Parathyroid adenoma (tissue), 2 donors: ENCODE measurements around the gene EXOC4.

Experiments
- H2AFZ ChIP-seq: fragments of 300-600 bp; sonication (generic); one replicate; pipeline ENCODE4 v1.7.0; 2017; ENCODE audit warnings: antibody characterized with exemption, mild to moderate bottlenecking
- H3K27ac ChIP-seq: fragments of 300-600 bp; sonication (generic); one replicate; pipeline ENCODE4 v1.7.0; 2017
- H3K27me3 ChIP-seq: fragments of 300-600 bp; sonication (generic); one replicate; pipeline ENCODE4 v1.7.0; 2017; ENCODE audit warnings: low read length; ENCODE audit not compliant: control insufficient read depth, insufficient read depth
- H3K36me3 ChIP-seq: fragments of 300-600 bp; sonication (generic); one replicate; pipeline ENCODE4 v1.7.0; 2017; ENCODE audit warnings: low read length; ENCODE audit not compliant: control insufficient read depth, insufficient read depth
- H3K4me1 ChIP-seq: fragments of 300-600 bp; sonication (generic); one replicate; pipeline ENCODE4 v1.7.0; 2017; ENCODE audit warnings: control low read depth
- H3K4me2 ChIP-seq: fragments of 300-600 bp; sonication (generic); one replicate; pipeline ENCODE4 v1.7.0; 2017; ENCODE audit warnings: low read length
- H3K4me3 ChIP-seq: fragments of 300-600 bp; sonication (generic); one replicate; pipeline ENCODE4 v1.7.0; 2017; ENCODE audit warnings: low read depth, low read length
- H3K79me2 ChIP-seq: fragments of 300-600 bp; sonication (generic); one replicate; pipeline ENCODE4 v1.7.0; 2017; ENCODE audit warnings: control low read depth
- H3K9ac ChIP-seq: fragments of 300-600 bp; sonication (generic); one replicate; pipeline ENCODE4 v1.7.0; 2017; ENCODE audit warnings: mild to moderate bottlenecking
- H3K9me3 ChIP-seq: fragments of 300-600 bp; sonication (generic); one replicate; pipeline ENCODE4 v1.7.0; 2017; ENCODE audit warnings: low read length; ENCODE audit not compliant: control insufficient read depth
- CTCF ChIP-seq: fragments of 300-600 bp; sonication (generic); IDR thresholded peaks from one replicate; pipeline ENCODE4 v1.7.0; 2017; ENCODE audit warnings: antibody characterized with exemption, mild to moderate bottlenecking
- donor health status: primary hyperparathyroidism.

Gene EXOC4

GRCh38 chr7:133753513-133753912, 500.6 kb downstream of the EXOC4 start:
- no peaks in the 10 kb centered on the region for H3K79me2 ChIP-seq
- no peak for TF ChIP-seq CTCF
- H2AFZ ChIP-seq, result no peak overlapping the region
- H3K4me3 ChIP-seq, result no peak overlapping the region
- no peak overlapping the region for H3K4me2 ChIP-seq
- no peak overlapping the region for H3K27ac ChIP-seq
- no peaks in the 10 kb centered on the region for H3K36me3 ChIP-seq
- peaks cover 4% of the 10 kb centered on the region for H3K4me1 ChIP-seq
- no peak overlapping the region for H3K9ac ChIP-seq
- no peaks in the 10 kb centered on the region for H3K9me3 ChIP-seq
- H3K27me3 ChIP-seq, result no peaks in the 10 kb centered on the region

GRCh38 chr7:133754708-133755107, 501.8 kb downstream of the EXOC4 start:
- H3K9me3 ChIP-seq, result no peaks in the 10 kb centered on the region
- no peak overlapping the region for H2AFZ ChIP-seq
- H3K79me2 ChIP-seq, result no peaks in the 10 kb centered on the region
- H3K36me3 ChIP-seq, result no peaks in the 10 kb centered on the region
- no peak overlapping the region for H3K4me3 ChIP-seq
- no peak overlapping the region for H3K4me2 ChIP-seq
- H3K27ac ChIP-seq, result no peak overlapping the region
- no peak for TF ChIP-seq CTCF
- H3K27me3 ChIP-seq, result no peaks in the 10 kb centered on the region
- no peak overlapping the region for H3K9ac ChIP-seq
- H3K4me1 ChIP-seq, result no peaks in the 10 kb centered on the region

- no peaks in the 10 kb centered on the region for H3K4me1 ChIP-seq
- H3K9ac ChIP-seq, result no peak overlapping the region
- no peak overlapping the region for H3K27ac ChIP-seq
- no peaks in the 10 kb centered on the region for H3K9me3 ChIP-seq
- no peak overlapping the region for H2AFZ ChIP-seq
- H3K4me2 ChIP-seq, result no peak overlapping the region
- no peaks in the 10 kb centered on the region for H3K27me3 ChIP-seq
- no peak for TF ChIP-seq CTCF
- H3K79me2 ChIP-seq, result no peaks in the 10 kb centered on the region
- no peaks in the 10 kb centered on the region for H3K36me3 ChIP-seq
- H3K4me3 ChIP-seq, result no peak overlapping the region
These were observed 503.0 kb downstream of the EXOC4 start for GRCh38 chr7:133755901-133756300.

GRCh38 chr7:133761443-133761842, 508.6 kb downstream of the EXOC4 start:
- Histone ChIP-seq H3K36me3 (no peaks in the 10 kb centered on the region), H2AFZ (no peak overlapping the region), H3K27me3 (no peaks in the 10 kb centered on the region), H3K79me2 (no peaks in the 10 kb centered on the region), H3K27ac (no peak overlapping the region), H3K9me3 (no peaks in the 10 kb centered on the region), H3K4me2 (no peak overlapping the region), H3K4me3 (no peak overlapping the region), H3K4me1 (no peaks in the 10 kb centered on the region), H3K9ac (no peak overlapping the region)
- no peak for TF ChIP-seq CTCF

- no peak overlapping the region for H3K27ac ChIP-seq
- H3K9ac ChIP-seq, result no peak overlapping the region
- no peaks in the 10 kb centered on the region for H3K9me3 ChIP-seq
- no peaks in the 10 kb centered on the region for H3K27me3 ChIP-seq
- no peaks in the 10 kb centered on the region for H3K79me2 ChIP-seq
- no peak overlapping the region for H2AFZ ChIP-seq
- no peak overlapping the region for H3K4me3 ChIP-seq
- TF ChIP-seq CTCF, result no peak
- no peaks in the 10 kb centered on the region for H3K4me1 ChIP-seq
- no peak overlapping the region for H3K4me2 ChIP-seq
- H3K36me3 ChIP-seq, result no peaks in the 10 kb centered on the region
These were observed 510.3 kb downstream of the EXOC4 start for GRCh38 chr7:133763076-133763640.
